Stimulated activated CD8-positive, alpha-beta memory T cell treated with anti-CD3 and anti-CD28 coated beads, Interleukin-7, amount 100 ng/mL, for 48 hours (primary cell): Measurements from ENCODE around the gene ME3.

Experiments used
- DNase-seq, 2 donors: peaks; one replicate each; pipeline ENCODE4 v3.0.0-alpha.2; 2020; ENCODE audit warnings: low read depth in 1 of 2; ENCODE audit errors: extremely low read depth in 1 of 2

Gene ME3

DNA sequence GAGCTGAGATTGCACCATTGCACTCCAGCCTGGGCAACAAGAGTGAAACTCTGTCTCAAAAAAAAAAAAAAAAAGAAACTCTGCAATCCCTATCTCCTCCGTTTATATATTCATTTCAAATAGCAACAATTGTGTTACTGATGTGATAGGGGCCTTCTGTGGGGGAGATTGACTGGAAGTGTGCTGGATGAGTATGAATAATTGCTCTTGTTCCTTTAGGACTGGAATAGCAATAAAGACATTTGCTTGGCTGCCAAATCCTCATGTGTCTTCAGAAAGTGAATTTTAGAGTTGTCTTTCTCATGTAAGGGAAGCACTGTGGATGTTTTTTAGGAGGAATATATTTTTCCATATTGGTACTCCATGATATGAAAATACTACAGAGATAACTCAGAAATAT, 21.1 kb upstream of the ME3 start:
- no peak for DNase-seq

DNA sequence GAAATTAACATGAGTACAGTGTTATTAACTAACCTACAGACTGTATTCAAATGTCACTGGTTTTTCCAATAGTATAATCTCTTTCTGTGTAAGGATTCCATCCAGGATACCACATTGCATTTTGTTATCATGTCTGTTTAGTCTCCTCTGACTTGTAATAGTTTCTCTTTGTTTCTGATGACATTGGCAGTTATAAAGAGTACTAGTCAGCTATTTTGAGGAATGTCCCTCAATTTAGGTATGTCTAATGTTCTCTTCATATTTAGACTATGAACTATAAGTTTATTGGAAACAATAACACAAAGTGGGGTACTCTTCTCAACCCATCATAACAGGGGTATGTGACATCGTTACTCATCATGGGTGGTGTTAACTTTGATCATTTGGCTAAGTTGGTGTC, 20.3 kb upstream of the ME3 start:
- no peak for DNase-seq

DNA sequence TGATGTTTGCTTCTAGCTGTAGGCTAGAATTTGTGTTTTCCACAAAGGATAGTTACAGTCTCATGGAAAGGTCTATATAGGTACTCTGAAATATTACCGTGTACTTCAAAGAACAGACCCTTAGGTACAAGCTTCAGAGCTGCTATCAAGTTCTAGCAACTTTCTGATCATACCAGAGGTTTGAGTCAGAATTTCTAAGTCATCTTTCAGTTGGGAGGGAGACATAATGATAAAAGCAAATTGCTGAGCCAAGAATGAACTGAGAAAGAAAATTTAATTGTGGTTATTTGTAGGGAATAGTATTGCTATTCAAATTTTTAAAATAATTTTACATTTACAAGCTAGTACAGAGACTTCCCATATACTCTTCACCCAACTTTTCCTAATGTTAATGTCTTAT, 19.9 kb upstream of the ME3 start:
- no peak for DNase-seq

DNA sequence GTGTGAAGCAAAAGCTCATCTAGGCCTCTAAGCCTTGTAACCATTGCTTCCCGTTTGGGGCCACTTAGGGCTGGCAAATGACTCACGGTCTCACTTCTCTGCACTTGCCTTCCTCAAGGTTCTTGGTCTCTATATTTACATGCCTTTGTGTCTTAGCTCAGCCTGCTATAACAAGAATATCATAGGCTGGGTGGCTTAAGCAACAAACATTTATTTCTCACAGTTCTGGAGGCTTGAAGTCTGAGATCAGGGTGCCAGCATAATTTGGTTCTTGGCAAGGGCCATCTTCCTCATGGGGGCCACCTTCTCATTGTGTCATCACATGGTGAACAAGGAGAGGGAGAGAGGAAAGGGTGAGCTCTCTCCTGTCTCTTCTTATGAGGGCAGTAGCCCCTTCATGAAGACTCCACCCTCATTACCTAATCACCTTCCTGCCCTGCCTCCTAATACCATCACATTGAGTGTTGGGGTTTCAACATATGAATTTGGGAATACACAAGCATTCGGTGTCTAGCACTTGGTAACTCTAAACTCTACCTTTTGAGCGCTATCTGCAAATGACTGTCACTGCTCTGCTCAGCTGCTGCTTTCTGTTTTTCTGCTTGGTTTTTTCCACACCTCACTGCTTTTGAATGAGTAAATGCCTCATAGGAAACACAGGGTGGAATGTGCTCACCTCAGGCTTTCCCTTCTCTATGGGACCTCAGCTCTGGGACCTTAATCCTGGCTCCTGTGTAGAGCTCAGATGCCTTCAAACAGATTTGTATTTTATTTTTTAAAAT, 16.2 kb upstream of the ME3 start:
- DNase-seq = peak in 1 of 2 donors; percentile 22

DNA sequence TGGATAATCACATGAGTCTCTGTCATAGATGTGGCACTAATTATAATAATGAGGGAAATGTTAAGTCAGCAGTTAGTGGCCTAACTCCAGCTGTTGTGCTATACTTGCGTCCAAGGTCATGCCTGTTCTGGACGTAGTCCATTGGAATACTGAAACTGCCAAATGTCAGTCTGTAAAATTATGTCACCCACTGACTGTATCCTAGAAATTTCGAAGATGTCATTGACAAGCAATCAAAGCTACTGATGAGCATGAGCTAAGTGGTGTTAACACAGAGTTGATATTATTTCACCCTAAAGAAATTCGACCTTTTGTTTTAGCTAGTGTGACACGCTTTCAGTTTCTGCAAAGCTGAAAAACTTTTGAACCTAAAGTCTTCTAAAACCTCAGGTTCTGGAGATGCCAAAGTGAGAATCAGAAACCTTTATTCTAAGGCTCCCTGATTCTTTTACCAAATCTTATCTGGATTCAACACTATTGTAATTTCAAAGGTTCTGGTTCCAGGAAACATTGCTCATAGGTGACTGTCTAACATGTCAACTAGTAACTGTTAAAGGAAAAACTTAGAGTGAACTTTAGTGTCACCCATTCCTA, 14.9 kb upstream of the ME3 start:
- no peak for DNase-seq

DNA sequence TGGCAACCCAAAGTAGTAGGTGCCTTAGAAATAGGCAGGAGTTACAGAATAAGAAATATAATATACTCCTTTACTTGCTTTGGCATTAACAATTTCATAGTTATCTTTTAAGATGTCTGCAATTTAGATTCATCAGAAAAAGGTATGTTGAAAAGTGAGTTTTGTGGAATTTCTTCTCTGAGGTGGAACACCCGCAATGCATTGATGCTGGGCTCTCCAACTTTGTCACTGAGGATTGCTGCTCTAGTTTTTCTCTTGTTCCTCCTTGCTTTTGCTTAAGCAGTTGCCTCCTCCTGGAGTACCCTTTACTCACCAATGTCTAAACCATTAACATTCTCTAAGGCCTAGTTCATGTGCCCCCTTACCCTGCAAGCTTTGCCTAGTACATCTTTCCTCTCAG, 14.1 kb upstream of the ME3 start:
- no peak for DNase-seq

DNA sequence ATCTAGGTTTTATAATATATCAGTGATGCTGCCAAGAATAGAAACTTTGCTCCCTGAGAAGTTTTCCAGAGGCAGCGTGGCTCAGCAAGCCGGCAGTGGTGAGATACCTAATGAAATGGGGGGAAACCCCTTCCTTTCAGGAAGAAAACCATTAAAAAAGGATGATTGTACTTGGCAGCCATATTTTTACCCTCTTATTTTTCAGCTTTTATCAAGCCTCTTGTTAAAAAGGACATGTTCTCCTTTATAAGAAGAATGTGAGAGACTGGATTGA, 9.0 kb upstream of the ME3 start:
- DNase-seq = no peak

DNA sequence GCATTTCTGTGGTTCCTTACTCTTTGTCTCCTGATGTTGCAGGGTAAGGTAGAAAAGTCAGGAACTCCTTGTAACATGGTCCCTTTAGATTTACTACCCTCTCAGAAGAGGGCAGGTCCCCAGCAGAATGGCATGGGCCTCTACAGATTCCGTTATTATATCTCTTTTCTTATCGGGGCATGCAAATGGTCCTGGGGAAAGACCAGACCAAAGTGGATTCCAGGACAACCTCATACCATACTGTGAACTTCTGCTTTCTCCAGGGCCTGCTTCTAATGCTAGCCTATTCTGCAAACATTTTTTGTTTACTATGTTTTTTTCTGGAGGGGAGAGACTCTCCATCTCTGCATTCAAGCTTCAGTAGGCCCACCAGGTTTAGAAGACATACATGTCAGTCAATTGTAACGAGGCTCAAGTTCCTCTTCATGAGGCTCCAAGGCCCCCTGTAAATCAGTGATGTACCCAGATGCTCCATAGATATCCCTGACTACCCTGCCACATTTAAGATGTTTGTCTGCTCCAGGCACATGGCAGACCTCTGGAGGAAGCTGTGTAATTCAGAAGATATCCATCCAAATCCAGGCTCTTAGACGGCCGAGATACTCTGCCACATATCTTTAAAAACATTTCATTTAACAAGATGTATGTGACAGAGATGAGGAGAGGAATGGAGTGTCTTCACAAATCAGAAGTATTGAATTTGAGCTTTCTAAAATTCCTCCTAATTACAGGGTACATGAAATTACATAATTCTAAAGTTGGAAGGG, 8.5 kb upstream of the ME3 start:
- DNase-seq = no peak

DNA sequence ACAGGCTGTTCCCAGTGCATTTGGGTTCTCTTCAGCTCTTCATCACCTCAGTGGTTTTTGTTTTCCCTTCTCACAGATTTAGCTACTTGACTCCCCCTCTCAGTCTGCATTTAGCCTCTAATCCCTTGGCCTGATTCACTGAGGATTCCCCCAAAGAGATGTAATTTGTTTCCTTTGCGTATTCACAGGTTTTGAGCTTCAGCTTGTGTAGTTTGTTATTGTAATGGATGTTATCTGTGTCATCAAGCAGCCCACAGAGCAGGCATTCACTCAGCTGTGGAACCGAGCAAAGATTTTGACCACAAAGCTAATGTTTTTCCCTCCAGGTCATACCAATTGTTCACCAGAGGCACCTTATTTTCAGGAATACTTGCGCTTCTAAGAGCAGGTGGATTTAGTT, 6.4 kb upstream of the ME3 start:
- DNase-seq = no peak

DNA sequence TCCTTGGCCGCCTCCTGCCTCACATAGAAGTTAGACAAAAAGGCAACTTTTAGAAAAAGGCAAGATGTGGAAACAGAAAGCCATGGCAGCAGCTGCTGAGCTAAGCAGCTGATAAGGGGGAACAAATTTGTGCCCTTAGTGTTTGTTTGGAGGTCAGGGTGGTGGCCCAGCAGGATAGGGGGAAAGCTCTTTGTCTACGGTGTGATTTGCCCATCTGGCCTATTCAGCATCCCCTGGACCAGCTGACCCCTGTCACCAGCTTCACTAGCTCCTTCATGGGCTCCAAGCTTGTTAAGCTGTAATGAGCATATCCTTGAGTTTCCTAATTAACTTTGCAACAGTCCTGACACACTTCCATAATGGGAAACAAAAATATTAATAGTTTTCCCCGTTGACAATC, 5.9 kb upstream of the ME3 start:
- no peak for DNase-seq

DNA sequence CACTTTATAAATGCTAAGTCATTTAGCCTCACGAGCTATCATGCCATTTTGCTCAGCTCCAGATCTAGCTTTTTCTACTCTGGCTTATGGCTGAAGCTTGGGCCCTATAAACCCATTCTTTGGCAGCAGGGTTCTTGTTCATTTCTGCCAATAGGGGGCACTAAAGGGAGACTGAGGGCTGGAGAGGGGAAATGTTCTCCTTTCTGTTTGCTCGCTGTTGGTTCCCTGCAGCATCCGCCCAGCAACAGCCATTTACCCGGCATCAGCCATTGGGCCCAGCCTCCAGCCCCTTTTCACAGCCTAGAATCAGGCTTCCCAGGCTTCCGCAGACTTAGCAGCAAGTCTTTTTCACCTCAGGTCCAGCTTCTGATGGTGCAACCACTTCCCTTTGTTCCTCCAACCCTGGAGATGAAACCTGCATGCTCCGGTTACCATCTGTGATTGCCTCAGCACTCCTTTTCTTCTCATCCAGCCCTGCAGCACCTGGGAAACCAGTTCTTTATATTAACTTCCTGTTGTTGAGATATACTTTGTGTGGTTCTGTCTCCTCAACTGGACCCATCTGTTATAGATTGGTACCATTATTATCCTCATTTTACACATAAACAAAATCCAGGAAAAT, 4.2 kb upstream of the ME3 start:
- no peak for DNase-seq

DNA sequence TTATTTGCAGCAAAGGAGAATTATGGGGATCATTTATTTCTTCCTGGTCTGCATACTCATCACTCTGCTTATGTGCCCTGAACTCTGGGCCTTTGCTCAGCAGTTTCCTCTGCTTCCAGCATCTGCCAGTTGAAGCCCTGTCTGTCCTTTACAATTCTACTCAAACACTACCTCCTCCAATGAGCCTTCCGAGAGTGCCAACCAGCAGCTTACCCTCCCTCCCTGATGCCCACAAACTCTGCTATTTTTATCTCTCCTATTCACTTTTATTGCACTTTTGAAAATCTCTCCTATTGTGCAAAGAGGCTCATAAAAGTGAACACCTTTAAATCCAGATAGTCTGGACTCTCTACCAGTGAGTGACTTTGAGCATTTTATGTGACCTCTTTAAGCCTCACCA, 3.6 kb upstream of the ME3 start:
- no peak for DNase-seq

DNA sequence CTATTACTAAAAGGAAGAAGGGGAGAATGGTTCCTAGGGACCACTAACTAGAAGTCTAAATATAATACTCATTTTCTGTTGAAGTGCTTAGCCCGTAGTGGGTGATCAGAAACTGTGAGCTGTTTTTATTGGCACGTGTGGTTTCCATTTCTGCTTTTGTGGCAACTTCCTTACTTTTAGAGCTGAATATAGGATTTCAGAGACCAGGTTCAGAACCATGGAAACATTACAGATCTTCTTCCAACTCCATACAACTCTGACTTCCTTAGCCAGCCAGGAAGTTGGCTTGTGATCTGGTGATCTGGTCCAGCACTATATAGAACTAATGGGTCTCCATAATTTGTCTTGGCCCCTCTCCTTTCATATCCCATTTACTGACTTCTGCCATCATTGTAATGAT, 2.6 kb upstream of the ME3 start:
- no peak for DNase-seq

DNA sequence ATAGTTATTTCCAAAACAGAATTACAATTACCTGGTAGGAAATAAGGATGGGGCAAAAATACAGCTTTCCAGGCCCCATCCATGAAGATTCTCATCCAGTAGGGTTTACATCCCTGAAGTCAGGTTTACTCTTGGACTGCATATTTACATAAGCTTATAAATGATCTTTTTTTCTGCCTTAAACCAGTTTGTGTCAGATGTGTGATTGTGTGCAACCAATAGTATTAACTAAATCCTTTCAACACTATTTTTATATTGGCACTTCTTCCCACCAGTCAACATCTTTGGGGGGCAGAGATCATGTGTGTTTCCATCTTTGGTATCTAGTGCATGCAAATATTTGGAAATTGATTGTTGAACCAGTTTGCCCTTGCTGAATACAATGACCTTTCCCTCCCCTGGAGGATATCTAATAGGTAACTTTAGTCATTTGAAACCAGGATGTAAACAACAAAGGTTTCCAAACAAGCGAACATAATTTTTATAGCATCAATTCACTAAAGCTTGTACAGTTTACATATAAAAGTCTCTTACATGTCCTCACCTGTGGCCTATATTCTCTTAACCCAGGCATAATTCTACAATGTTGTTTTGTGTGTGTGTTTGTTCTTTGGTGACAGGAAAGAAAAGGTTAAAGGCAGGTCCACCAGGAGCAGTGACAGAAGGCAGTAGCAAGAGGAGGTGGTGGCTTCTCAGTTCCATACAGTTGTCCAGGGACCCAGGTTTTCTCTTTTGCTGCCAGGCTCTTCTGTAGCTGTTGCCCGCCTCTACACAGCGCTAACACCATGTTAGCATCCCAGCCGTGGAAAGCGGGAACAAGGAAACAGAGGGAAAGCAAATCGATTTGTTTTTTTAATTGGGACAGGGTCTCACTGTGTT, 1.7 kb upstream of the ME3 start:
- no peak for DNase-seq

DNA sequence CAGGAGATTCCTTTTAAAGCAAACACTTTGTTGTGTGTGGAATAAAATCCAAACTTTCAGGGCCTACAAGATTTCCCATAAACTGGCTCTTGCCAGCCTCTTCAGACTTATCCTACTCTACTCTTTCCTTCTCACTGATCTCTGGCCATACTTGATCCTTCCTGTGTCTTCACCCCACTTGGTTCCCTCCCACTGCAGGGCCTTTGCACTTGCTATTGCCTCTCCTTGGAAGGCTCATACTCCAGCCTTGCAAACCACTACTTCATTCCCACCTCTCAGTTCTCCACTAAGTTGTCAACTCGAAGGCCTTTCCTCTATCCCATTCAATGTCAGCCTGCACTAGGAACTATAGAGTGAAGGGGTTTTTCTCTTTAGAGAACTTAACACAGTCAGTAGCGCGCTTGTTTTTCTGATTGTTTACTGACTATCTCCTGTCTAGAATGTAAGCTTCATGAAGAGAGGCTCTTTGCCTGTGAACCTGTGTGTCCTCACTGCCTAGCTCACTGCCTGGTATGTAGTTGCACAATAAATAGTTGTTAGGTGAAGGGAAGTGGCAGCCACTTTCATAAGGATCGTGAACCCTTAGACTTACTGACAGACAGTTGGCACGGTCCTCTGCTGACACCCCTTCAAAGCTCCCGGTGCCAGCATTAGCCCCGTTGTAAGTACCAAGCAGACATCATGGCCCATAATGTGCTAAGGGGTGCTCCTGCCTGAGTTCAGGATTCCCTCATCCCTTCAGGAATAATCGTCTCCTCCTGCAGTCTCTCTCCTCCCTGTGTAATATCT, 833 bp upstream of the ME3 start:
- DNase-seq = no peak

DNA sequence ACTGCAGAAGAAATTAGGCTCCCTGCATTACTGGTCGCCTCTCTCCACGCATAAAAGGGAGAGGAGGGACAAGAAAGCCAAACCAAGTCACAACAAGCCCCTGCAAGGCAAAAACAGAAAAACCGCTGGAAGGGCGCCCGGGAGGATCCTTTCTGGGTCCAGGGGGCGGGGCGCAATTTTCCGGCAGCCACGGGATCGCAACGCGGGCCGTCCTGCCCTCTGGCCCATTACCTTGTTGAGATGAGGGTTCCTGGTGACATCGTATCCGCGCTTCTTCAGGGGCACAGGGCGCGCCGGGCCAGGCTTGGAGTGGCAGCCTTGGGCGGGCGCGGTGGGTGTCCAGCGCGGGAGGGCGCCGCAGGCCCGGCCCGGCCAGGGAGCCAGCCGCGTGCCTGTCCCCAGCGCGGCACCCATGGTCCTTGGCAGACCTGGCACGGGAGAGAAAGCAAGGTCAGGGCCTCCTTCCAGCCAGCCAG, 847 bp downstream of the ME3 start:
- no peak for DNase-seq

DNA sequence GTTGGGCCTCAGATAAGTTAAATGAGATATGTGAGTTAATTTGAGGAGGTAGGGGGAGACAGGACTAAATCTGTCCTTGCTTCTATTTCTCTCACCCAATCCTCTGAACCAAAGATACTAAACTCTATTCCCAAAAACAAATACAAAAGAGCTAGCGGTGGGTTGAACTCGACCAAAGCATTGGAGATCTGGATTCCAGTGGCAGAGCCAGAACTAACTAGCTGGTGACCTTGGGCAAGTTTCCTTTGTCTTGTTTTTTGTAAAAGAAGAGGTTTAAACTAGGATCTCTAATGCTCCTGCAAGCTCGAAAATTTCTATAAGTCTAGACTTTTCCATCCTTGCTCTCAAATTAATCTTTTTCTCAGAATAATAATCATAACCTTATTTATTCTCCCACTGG, 1.5 kb downstream of the ME3 start:
- no peak for DNase-seq

DNA sequence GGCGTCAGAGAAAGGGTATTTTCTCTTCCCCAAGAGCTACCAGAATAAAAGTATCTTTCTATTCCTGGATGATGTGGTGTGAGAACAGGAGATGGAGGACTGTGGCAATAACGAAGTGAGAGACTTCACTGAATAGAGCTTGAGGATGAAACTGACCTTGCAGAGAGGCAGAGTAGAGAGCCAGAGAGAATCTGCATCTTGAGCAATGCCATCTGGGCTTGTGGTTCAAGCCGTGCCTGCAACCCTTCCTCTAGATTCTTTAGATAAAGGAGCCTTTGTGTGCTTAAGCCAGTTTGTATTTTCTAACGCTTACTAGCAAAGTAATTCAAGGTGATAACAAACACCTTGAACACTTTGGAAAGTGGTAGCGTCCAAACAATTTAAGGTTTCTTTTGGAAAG, 2.2 kb downstream of the ME3 start:
- DNase-seq = no peak

DNA sequence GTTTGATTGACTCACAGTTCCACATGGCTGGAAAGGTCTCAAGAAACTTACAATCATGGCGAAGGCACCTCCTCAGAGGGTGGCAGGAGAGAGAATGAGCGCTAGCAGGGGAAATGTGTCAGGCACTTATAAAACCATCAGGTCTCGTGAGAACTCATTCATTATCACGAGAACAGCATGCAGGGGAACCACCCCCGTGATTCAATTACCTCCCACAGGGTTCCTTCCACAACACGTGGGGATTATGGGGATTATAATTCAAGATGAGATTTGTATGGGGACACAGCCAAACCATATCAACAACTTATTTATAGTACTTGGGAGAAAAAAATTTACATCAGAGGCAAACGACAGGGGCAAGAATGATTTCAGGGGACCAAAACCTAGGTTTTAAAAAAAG, 3.0 kb downstream of the ME3 start:
- DNase-seq = no peak

DNA sequence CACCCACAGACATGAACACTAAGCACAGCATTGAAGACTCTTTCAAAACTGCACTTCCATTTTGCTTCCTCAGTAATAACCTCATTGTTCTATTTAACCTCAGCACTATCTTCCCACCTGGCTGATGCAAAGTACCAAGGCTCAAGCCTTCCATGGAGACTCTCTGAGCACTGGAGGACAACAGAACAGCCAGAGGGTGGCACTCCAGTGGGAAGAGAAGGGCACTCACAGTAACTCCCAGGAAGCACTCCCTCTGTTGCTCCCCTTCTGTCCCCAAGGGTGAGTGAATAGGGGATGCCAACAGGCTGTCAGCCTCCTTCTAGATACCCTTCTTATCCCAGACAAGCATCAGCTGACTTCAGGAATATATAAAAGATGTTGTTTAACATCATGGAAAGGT, 3.5 kb downstream of the ME3 start:
- no peak for DNase-seq
